ENCODE results near the gene TFPT. TPM values are rescaled to one million over a fixed set of nuclear protein-coding genes. Genes with fewer than 3 reads are reported as not detected.

Gene TFPT
- total RNA-seq, 5 donors from 2014 or later (not counting 1 experiment from before 2014, with no cell fraction given), result 12.0 to 27.0 (median 20.7) TPM

DNA sequence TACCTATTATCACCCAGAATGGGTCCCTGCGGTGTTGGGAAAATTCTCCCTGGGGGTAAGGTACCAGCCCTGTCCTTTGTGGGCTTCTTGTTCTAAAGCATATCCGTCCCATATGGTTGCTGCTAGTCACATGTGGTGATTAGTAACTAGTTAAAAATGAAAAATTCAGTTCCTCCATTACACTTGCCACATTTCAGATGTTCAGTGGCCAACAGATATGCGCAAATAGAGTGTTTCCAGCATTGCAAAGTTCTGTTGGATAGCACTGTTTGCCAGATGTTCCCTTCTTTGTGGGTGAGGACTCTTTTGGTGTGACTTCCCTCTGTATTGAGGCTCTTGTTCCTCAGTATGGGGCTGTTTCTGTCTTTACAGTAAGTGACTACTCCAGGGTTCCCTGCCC, 25.9 kb upstream of the TFPT start:
- CTCF ChIA-PET, result no interaction called here
- no peak for ATAC-seq (replicated peaks in 1 of 4)
- POLR2A ChIA-PET, result no interaction called here
- Histone ChIP-seq H3K36me3 (ENCODE audit: control insufficient read depth in 2 of 2, extremely low read depth in 1 of 2, insufficient read depth in 1 of 2, low read length in 1 of 2) (peaks cover 15 to 63% of the 10 kb centered on the region in 2 donors), H3K9me3 (no peaks in the 10 kb centered on the region), H3K4me1 (ENCODE audit: control insufficient read depth in 1 of 2, extremely low read depth in 1 of 2, insufficient read depth in 2 of 2, low read length in 2 of 2) (peaks cover 8 to 39% of the 10 kb centered on the region in 2 experiments), H3K4me3 (ENCODE audit: control insufficient read depth in 1 of 2, extremely low read depth in 1 of 2, low read length in 1 of 2) (no peak overlapping the region), H3K27ac (ENCODE audit: low read length) (no peak overlapping the region), H3K27me3 (replicated peaks in 1 of 2; ENCODE audit: control insufficient read depth in 2 of 2, extremely low read depth in 1 of 2, insufficient read depth in 2 of 2, low read length in 1 of 2) (no peaks in the 10 kb centered on the region)
- H3K27ac Mint-ChIP-seq, result no peak overlapping the region
- peaks cover 42 to 46% (median 42%) of the 10 kb centered on the region in 3 donors for H3K4me1 Mint-ChIP-seq
- WGBS (ENCODE audit: insufficient coverage), result no CpG with 5 or more reads among the region's 3 CpGs
- peaks cover 32% of the 10 kb centered on the region for H3K36me3 Mint-ChIP-seq
- no peaks in the 10 kb centered on the region for H3K9me3 Mint-ChIP-seq
- no peak overlapping the region for H3K4me3 Mint-ChIP-seq
- no peak for DNase-seq
- no peaks in the 10 kb centered on the region for H3K27me3 Mint-ChIP-seq

DNA sequence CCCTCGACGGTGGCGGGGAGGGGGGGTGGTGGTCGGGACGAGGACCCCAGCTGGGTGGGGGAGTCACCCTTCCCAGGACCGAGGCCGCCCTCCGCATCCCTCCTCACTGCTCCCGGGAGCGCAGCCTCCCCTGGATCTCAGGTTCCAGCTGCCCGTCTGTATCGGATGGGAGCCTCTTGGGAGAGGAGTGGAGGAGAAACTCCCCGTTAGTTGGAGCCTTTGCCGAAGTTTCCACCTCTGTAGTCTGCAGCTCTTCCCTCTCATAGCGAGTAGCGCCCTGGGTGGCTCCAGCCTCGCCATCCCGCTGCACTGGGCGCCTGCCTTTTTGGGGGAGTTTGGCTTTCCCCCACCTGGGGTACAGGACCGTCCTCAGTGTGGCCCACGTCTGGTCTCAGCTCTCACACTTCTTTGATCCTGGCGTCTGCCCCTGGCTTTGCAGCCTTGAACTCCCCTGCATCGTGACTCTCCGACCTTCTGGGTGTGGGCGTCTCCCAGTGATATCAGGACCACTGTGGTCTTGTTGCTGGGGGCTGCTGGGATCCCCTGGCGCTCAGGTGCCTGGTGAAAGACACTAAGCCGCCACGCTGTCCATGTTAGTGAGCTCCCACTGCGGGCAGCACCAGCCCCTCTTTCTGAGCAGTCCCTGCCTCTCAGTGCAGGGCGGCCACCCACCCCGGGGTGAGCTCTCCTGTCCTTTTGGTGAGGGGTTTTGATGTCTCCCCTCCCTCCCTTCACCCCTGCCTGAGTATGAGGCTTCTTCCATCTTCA, 23.2 kb upstream of the TFPT start:
- no peak for ATAC-seq (replicated peaks in 1 of 4)
- Mint-ChIP-seq H3K4me1 (peaks cover 49 to 57% (median 54%) of the 10 kb centered on the region in 3 donors), H3K27me3 (no peaks in the 10 kb centered on the region), H3K4me3 (peak overlapping the region; percentile 78 to 88 (median 87)), H3K9me3 (no peaks in the 10 kb centered on the region), H3K36me3 (peaks cover 15% of the 10 kb centered on the region), H3K27ac (peak overlapping the region; percentile 89 to 91)
- peak in 1 of 35 experiments; percentile 31 for DNase-seq
- H3K4me1 ChIP-seq (ENCODE audit: control insufficient read depth in 1 of 2, extremely low read depth in 1 of 2, insufficient read depth in 2 of 2, low read length in 2 of 2), result peaks cover 13 to 47% of the 10 kb centered on the region in 2 experiments
- 17% methylated on average over 10 of the region's 31 CpGs for WGBS (ENCODE audit: insufficient coverage)
- peak overlapping the region; percentile 26 to 73 for H3K4me3 ChIP-seq (ENCODE audit: control insufficient read depth in 1 of 2, extremely low read depth in 1 of 2, low read length in 1 of 2)
- H3K27ac ChIP-seq (ENCODE audit: low read length), result peak overlapping the region; percentile 16
- H3K36me3 ChIP-seq (ENCODE audit: control insufficient read depth in 2 of 2, extremely low read depth in 1 of 2, insufficient read depth in 1 of 2, low read length in 1 of 2), result peaks cover 6 to 36% of the 10 kb centered on the region in 2 donors
- H3K9me3 ChIP-seq, result no peaks in the 10 kb centered on the region
- ChIA-PET CTCF (no interaction called here), POLR2A (interaction anchor here in 1 of 2 donors (0.6 kb wide), 1 partner anchor 12 kb away, joined by 6 read pairs; no protein-coding TSS in a partner anchor)
- peaks cover 0 to 5% of the 10 kb centered on the region in 2 experiments for H3K27me3 ChIP-seq (replicated peaks in 1 of 2; ENCODE audit: control insufficient read depth in 2 of 2, extremely low read depth in 1 of 2, insufficient read depth in 2 of 2, low read length in 1 of 2)

DNA sequence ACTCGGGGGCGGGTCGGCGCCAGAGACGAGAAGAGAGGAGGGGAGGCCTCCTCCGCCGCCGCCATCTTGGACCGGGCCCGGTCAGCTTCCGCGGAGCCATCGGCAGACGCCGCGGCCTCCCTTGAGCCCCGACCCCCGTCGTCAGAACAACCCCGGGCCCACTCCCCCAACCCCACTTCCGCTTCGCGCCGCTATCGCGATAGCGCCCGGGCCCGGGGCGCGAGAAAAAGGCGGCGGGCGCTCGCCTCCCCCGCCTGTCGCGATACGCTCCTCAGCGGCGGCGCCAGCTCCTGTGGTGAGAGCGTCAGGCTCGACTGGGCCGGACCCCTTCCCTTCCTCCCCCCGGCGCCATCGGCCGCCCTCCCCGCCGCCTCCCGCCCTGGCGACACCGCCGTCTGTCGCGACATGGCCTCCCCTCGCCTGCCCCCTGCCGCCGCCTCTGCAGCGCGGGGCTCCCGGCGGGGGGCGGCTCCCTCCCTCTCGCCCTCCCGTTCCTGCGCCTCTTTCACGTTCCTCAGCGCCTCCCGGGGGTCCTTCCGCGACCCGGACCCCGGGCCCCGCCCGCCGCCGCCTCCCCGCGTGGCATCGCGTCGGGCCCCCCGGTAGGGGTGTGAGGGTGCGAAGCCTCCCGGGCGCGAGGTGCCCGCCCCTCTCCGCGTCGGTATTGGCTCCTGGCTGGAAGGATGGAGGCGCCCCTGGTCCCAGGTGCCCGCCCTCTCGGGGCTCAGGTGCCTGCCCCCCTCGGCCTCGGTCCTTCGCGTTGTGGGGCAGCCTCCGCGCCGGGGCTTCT, 22.4 kb upstream of the TFPT start, which contains the start of gene CNOT3:
CNOT3 (plus strand) TSS at position 64 of the 790 bp plus-strand sequence. CDS start 5,217 bp downstream, outside the sequence.
- H3K4me1 Mint-ChIP-seq, result peaks cover 49 to 57% (median 54%) of the 10 kb centered on the region in 3 donors
- peak within 1 kb of the TSS; percentile 67 to 73 for H3K4me3 ChIP-seq (ENCODE audit: control insufficient read depth in 1 of 2, extremely low read depth in 1 of 2, low read length in 1 of 2)
- no peaks in the 10 kb centered on the region for H3K27me3 Mint-ChIP-seq
- H3K9me3 ChIP-seq, result no peaks in the 10 kb centered on the region
- ATAC-seq (replicated peaks in 1 of 4) (no peak), DNase-seq (peak in 23 of 35 experiments; percentile 12 to 55 (median 33))
- POLR2A ChIA-PET, result interaction anchor here (0.8 to 1.7 kb wide), 13 partner anchors 13 to 1983 kb away, joined by 3 to 30 read pairs (median 6); partner anchors contain the start of genes LENG1 (in 1 of the 2), LENG8 (in 1 of the 2), MBOAT7 (in 1 of the 2) and PRPF31 (in 1 of the 2)
- H3K27ac ChIP-seq (ENCODE audit: low read length), result peak within 1 kb of the TSS; percentile 70
- peaks cover 0 to 5% of the 10 kb centered on the region in 2 experiments for H3K27me3 ChIP-seq (replicated peaks in 1 of 2; ENCODE audit: control insufficient read depth in 2 of 2, extremely low read depth in 1 of 2, insufficient read depth in 2 of 2, low read length in 1 of 2)
- H3K4me1 ChIP-seq (ENCODE audit: control insufficient read depth in 1 of 2, extremely low read depth in 1 of 2, insufficient read depth in 2 of 2, low read length in 2 of 2), result peaks cover 13 to 51% of the 10 kb centered on the region in 2 experiments
- H3K36me3 Mint-ChIP-seq, result peaks cover 7% of the 10 kb centered on the region
- CTCF ChIA-PET, result interaction anchor here in 1 of 2 donors (0.5 to 1.9 kb wide), 13 partner anchors 19 to 1534 kb away, joined by 3 to 26 read pairs (median 4); partner anchors contain the start of genes LENG1, MBOAT7, PRPF31 and RPS9
- H3K27ac Mint-ChIP-seq, result peak within 1 kb of the TSS; percentile 90 to 92
- WGBS (ENCODE audit: insufficient coverage), result under 1% methylated on average over 75 of the region's 103 CpGs
- H3K4me3 Mint-ChIP-seq, result peak within 1 kb of the TSS; percentile 78 to 88 (median 87)
- peaks cover 2 to 28% of the 10 kb centered on the region in 2 donors for H3K36me3 ChIP-seq (ENCODE audit: control insufficient read depth in 2 of 2, extremely low read depth in 1 of 2, insufficient read depth in 1 of 2, low read length in 1 of 2)
- H3K9me3 Mint-ChIP-seq, result no peaks in the 10 kb centered on the region

DNA sequence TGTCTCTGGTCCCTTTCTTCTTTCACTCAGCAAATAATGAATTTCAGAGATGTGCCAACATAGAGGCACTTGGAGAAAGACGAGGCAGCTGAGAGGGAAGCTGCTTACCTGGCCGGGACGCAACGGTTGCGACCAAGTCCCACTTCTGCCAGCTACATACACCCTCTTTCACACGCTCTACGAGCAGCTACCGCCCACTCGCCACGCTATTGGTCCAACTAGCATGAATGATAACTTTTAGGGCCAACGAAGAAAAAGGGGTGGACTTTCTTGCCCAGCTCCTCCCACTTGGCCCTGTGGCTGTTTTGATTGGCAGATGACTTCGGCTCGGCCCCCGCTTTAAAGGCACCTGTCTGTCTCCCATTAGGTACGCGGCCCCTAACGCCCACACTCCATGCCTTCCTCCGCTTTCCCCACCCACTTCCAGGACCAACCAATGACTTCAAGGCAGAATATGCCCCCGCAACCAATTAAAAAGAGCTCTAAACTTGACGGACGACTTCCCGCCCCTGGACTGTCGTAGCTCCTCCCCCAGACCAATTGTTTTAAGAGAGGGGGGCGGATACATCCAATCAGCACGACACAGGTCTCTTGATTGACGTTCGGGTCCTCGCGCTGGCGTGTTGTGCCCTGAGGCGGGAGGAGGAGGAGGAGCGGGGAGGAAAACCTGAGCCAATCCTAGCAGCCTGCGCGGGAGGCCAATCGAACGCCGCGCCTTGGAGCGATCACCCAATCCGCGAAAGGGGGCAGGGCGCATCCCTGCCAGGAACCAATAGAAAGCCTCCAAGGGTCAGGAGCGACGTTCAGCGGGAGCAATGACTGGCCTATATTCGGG, 21.6 kb upstream of the TFPT start:
- Histone ChIP-seq H3K4me3 (ENCODE audit: control insufficient read depth in 1 of 2, extremely low read depth in 1 of 2, low read length in 1 of 2) (peak overlapping the region; percentile 67 to 73), H3K36me3 (ENCODE audit: control insufficient read depth in 2 of 2, extremely low read depth in 1 of 2, insufficient read depth in 1 of 2, low read length in 1 of 2) (peaks cover 0 to 20% of the 10 kb centered on the region in 2 donors), H3K4me1 (ENCODE audit: control insufficient read depth in 1 of 2, extremely low read depth in 1 of 2, insufficient read depth in 2 of 2, low read length in 2 of 2) (peaks cover 13 to 51% of the 10 kb centered on the region in 2 experiments), H3K27ac (ENCODE audit: low read length) (peak overlapping the region; percentile 70), H3K27me3 (replicated peaks in 1 of 2; ENCODE audit: control insufficient read depth in 2 of 2, extremely low read depth in 1 of 2, insufficient read depth in 2 of 2, low read length in 1 of 2) (peaks cover 0 to 5% of the 10 kb centered on the region in 2 experiments), H3K9me3 (no peaks in the 10 kb centered on the region)
- H3K9me3 Mint-ChIP-seq, result no peaks in the 10 kb centered on the region
- POLR2A ChIA-PET, result interaction anchor here (0.8 to 1.7 kb wide), 15 partner anchors 12 to 1984 kb away, joined by 3 to 30 read pairs (median 5); partner anchors contain the start of genes PRPF31 (in 2 of the 2), TFPT (in 2 of the 2), LENG1 (in 1 of the 2) and LENG8 (in 1 of the 2)
- WGBS (ENCODE audit: insufficient coverage), result under 1% methylated on average over 32 of the region's 46 CpGs
- CTCF ChIA-PET, result interaction anchor here in 1 of 2 donors (0.5 to 1.9 kb wide), 16 partner anchors 20 to 1534 kb away, joined by 3 to 26 read pairs (median 4); partner anchors contain the start of genes LENG1, MBOAT7, PRPF31 and RPS9
- ATAC-seq (replicated peaks in 1 of 4) (peak; percentile 80 to 84 (median 81)), DNase-seq (peak; percentile 95 to 100 (median 99))
- H3K27ac Mint-ChIP-seq, result peak overlapping the region; percentile 90 to 92
- peak overlapping the region; percentile 78 to 87 (median 85) for H3K4me3 Mint-ChIP-seq
- H3K27me3 Mint-ChIP-seq, result no peaks in the 10 kb centered on the region
- H3K36me3 Mint-ChIP-seq, result peaks cover 3% of the 10 kb centered on the region
- peaks cover 47 to 53% (median 50%) of the 10 kb centered on the region in 3 donors for H3K4me1 Mint-ChIP-seq

DNA sequence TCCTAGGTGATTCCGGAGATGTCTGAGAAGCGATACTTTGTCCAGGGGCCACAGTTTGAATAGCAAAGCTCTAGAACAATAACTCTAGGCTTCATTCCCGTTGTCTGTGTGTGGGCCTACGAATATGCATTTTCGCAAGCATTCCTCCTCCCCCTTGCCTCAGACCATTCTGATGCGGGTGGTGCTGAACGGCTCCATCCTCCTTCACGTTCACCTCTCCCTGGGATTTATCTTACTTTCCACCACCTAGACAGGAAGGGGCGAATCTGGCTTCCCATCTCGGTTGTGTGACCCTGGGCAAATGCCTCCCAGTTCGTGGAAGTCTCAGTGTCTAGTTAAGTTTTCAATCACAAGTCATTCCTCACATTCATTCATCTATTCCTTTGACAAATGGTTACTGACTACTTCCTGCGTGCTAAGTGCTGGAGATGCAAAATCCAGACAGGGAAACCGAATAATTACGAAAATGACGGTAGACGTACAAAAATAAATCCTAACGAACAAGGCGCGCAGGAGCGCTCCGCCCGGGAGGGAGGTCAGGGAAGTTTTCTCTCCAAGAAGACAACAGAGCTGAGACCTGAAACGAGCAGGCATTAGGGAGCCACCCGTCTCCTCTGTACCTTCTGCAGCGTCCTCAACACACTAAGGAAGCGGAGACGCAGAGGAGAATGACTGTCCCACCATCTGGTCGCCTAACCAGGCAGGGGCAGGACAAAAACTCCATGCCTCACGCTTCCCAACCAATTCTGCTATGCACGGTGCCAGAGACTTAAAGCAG, 20.8 kb upstream of the TFPT start:
- Mint-ChIP-seq H3K4me1 (peaks cover 40 to 45% (median 42%) of the 10 kb centered on the region in 3 donors), H3K9me3 (no peaks in the 10 kb centered on the region), H3K27ac (peak overlapping the region; percentile 90 to 92), H3K36me3 (peaks cover 3% of the 10 kb centered on the region), H3K27me3 (no peaks in the 10 kb centered on the region), H3K4me3 (peak overlapping the region; percentile 78 to 87 (median 85))
- ChIA-PET POLR2A (interaction anchor here (0.8 to 1.7 kb wide), 11 partner anchors 21 to 1985 kb away, joined by 3 to 30 read pairs (median 5); partner anchors contain the start of genes PRPF31 (in 2 of the 2), TFPT (in 2 of the 2), LENG1 (in 1 of the 2) and LENG8 (in 1 of the 2)), CTCF (interaction anchor here in 1 of 2 donors (0.6 to 1.9 kb wide), 12 partner anchors 21 to 1535 kb away, joined by 3 to 26 read pairs (median 4); partner anchors contain the start of genes LENG1, MBOAT7, PRPF31 and TFPT)
- Histone ChIP-seq H3K27me3 (replicated peaks in 1 of 2; ENCODE audit: control insufficient read depth in 2 of 2, extremely low read depth in 1 of 2, insufficient read depth in 2 of 2, low read length in 1 of 2) (peaks cover 0 to 5% of the 10 kb centered on the region in 2 experiments), H3K27ac (ENCODE audit: low read length) (peak overlapping the region; percentile 25), H3K9me3 (no peaks in the 10 kb centered on the region), H3K4me1 (ENCODE audit: control insufficient read depth in 1 of 2, extremely low read depth in 1 of 2, insufficient read depth in 2 of 2, low read length in 2 of 2) (peaks cover 13 to 46% of the 10 kb centered on the region in 2 experiments), H3K4me3 (ENCODE audit: control insufficient read depth in 1 of 2, extremely low read depth in 1 of 2, low read length in 1 of 2) (peak overlapping the region; percentile 56 to 67), H3K36me3 (ENCODE audit: control insufficient read depth in 2 of 2, extremely low read depth in 1 of 2, insufficient read depth in 1 of 2, low read length in 1 of 2) (peaks cover 2 to 17% of the 10 kb centered on the region in 2 donors)
- peak in 1 of 35 experiments; percentile 4 for DNase-seq
- no peak for ATAC-seq (replicated peaks in 1 of 4)
- WGBS (ENCODE audit: insufficient coverage), result 13% methylated on average over 17 of the region's 30 CpGs

All from T-cell (primary cell).